Pancreas (tissue), 10 donors: ENCODE results near the gene ACTC1. TPM values are rescaled to one million over a fixed set of nuclear protein-coding genes. Genes with fewer than 3 reads are reported as not detected.

Source experiments
- ATAC-seq, 4 donors: fragments of 200-7000 bp; cut with Tn5 transposase; one replicate each; pipeline versions ENCODE4 v1.8.0 to v1.9.1; 2020; ENCODE audit warnings: mild to moderate bottlenecking in 4 of 4, moderate library complexity in 4 of 4
- DNase-seq, 6 donors: peaks; one replicate each; pipeline ENCODE4 v3.0.0-alpha.2; 2020
- FAIRE-seq: peaks from 2 replicates; lab custom pipeline; 2012; peaks lifted over from hg19 to GRCh38; lab: Jason Lieb, UNC
- H3K27ac ChIP-seq, 4 donors: fragments of 200-600 bp; sonication (generic); 1 replicate in 3 of 4; 2 replicates in 1 of 4; pipeline versions ENCODE4 v1.5.0 to v1.8.0; 2020
- H3K27me3 ChIP-seq, 4 donors: fragments of 200-600 bp; one replicate each; pipeline ENCODE4 v1.8.0; 2021
- H3K36me3 ChIP-seq, 3 donors: fragments of 200-600 bp; sonication (generic) in 1 of 3; one replicate each; pipeline versions ENCODE4 v1.5.0 to v1.8.0; 2020 to 2021
- H3K4me1 ChIP-seq, 3 donors: fragments of 200-600 bp; one replicate each; pipeline ENCODE4 v1.8.0; 2021
- H3K4me3 ChIP-seq, 4 donors: fragments of 200-600 bp; sonication (generic) in 2 of 4; one replicate each; pipeline versions ENCODE4 v1.5.0 to v1.8.0; 2020 to 2021
- H3K9me3 ChIP-seq, 4 donors: fragments of 200-600 bp; one replicate each; pipeline ENCODE4 v1.8.0; 2021
- WGBS, 2 donors: extraction: QIAGEN DNeasy Blood & Tissue Kit; methylation state at CpG; one replicate each; pipeline ENCODE4 v1.1.7; 2013; 5-methylcytosine and 5-hydroxymethylcytosine counted together
- intact Hi-C, 3 donors: fragments of 100-400 bp; cut with DNase I; formaldehyde crosslinking; loops; one replicate each; pipeline versions ENCODE4 v1.11.1 to v1.14.2; 2022
- polyA plus RNA-seq, 2 donors: library from polyadenylated mRNA; stranded (reverse); fragments of 200-250 nt; gene quantifications; one replicate each; pipeline ENCODE4 v1.2.3, GENCODE V29; 2013
- total RNA-seq, 6 donors: library from RNA; stranded (reverse); fragmentation: NEBNext Ultra II Directional in 4 of 6; extraction: Animal tissue kit (Norgen Biotek cat#: 25700) in 4 of 6; gene quantifications; one replicate each; pipeline versions ENCODE4 v1.2.1 to v1.2.4, GENCODE V29; 2021 to 2023
- TF ChIP-seq, protein P1 (sequence below), 4 donors: fragments of 200-600 bp; sonication (generic) in 3 of 4; IDR thresholded peaks; one replicate each; pipeline versions ENCODE4 v1.5.0 to v1.8.0; 2021; ENCODE audit warnings: antibody characterized with exemption in 4 of 4
- donor health status: healthy with polysubstance abuse.
- donor health status: DM: no; HTN: no; CAD: no; lungs with moderate emphysema.
- donor health status: DM: no; HTN: no; CAD: no.
- donor health status: control.
- donor health status: control.
- donor health status: Bipolar disorder and iron deficiency.
- donor health status: DM: yes; HTN: yes; CAD: no.
- donor health status: DM: no; HTN: no; CAD: no.
- donor health status: DM: no; HTN: no; CAD: no.
- donor health status: DM: yes; HTN: yes; CAD: no.

The ACTC1 gene
- total and polyA plus RNA-seq, 8 donors: 0.13 to 5.2 (median 1.00) TPM; not detected in 2

DNA sequence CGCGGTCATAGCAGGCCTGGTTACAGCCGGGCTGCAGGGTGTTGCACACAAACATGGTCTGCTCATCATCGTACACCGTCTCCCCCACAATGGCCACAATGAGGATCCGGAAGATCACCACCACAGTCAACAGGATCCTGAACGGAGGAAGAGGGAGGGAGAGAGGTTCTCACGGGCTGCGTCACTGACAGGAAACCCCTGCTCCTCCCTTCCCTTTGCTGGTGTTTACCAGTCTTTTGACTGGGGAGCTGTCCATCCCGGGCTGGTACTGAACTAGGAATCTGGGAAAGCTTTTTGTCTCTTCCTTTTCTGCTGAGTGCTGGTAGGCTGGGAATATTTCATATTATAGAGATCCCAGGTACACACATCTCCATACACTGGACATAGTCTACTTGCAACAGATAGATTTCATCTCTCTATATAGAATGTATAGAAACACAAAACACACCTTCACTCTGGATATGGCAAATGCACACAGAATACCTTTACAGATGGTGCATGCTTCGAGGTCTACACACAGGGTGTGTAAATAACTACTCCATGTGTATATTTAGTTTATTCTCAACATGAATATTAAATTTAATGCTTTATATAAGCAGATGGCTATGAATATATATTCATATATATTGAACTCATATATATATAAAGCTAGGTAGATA lies 42.0 kb downstream of the ACTC1 start:
- ATAC-seq (peak in 3 of 4 donors; percentile 63 to 88 (median 65)), FAIRE-seq (no peak), DNase-seq (peak in 3 of 6 donors; percentile 6 to 43 (median 21))
- no peaks in the 10 kb centered on the region for H3K36me3 ChIP-seq
- intact Hi-C loops: no loop called here
- H3K27ac ChIP-seq: no peak overlapping the region
- 27 to 30% methylated on average over 11 of the region's 11 CpGs for WGBS, 2 donors
- TF ChIP-seq, protein P1, sequence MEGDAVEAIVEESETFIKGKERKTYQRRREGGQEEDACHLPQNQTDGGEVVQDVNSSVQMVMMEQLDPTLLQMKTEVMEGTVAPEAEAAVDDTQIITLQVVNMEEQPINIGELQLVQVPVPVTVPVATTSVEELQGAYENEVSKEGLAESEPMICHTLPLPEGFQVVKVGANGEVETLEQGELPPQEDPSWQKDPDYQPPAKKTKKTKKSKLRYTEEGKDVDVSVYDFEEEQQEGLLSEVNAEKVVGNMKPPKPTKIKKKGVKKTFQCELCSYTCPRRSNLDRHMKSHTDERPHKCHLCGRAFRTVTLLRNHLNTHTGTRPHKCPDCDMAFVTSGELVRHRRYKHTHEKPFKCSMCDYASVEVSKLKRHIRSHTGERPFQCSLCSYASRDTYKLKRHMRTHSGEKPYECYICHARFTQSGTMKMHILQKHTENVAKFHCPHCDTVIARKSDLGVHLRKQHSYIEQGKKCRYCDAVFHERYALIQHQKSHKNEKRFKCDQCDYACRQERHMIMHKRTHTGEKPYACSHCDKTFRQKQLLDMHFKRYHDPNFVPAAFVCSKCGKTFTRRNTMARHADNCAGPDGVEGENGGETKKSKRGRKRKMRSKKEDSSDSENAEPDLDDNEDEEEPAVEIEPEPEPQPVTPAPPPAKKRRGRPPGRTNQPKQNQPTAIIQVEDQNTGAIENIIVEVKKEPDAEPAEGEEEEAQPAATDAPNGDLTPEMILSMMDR (IDR thresholded peaks at IDR 0.05): no peak
- H3K4me1 ChIP-seq: peaks cover 0 to 3% (median 0%) of the 10 kb centered on the region in 3 donors
- H3K27me3 ChIP-seq: peaks cover 0 to 24% (median 3%) of the 10 kb centered on the region in 4 donors
- H3K4me3 ChIP-seq: peak overlapping the region in 1 of 4 donors; percentile 46
- H3K9me3 ChIP-seq: no peaks in the 10 kb centered on the region

DNA sequence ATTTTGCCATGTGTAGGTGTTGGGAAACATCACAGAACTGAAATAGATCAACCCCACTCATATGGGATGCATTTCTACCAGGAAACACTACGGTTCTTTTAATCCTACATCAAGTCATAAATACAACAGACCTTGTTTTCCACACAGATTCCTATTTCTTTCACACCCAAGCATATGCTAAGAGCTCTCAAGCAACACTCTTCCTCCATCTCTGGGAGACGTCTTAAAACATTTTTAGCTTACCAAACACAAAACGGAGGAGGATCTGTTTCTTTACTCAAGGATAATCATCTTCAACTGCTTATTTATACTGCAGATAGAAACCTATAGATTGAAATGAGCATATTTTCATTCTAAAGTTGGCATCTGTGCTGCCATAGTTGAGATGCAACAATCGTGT lies 45.7 kb downstream of the ACTC1 start:
- FAIRE-seq (no peak), DNase-seq (no peak), ATAC-seq (no peak)
- peaks cover 0 to under 1% (median 0%) of the 10 kb centered on the region in 3 donors for H3K4me1 ChIP-seq
- TF ChIP-seq, protein P1 (IDR thresholded peaks at IDR 0.05): no peak
- H3K9me3 ChIP-seq: no peaks in the 10 kb centered on the region
- no peak overlapping the region for H3K4me3 ChIP-seq
- intact Hi-C loops: no loop called here
- H3K27ac ChIP-seq: no peak overlapping the region
- 47 to 66% methylated on average over 4 of the region's 4 CpGs for WGBS, 2 donors
- H3K27me3 ChIP-seq: peaks cover 0 to 10% (median 3%) of the 10 kb centered on the region in 4 donors
- no peaks in the 10 kb centered on the region for H3K36me3 ChIP-seq

Other genes starting within 250 kb of the ACTC1 start
- gene GOLGA8B, start 211.9 kb downstream of the ACTC1 start, total RNA-seq: 100 to 1,000 TPM in 5 of 6 donors, 10 to 100 TPM in 1; 77.7 to 245 (median 115) TPM
- 100 to 1,000 TPM; 371 to 529 TPM for gene GOLGA8B, start 211.9 kb downstream of the ACTC1 start, polyA plus RNA-seq
- gene GJD2, start 40.6 kb downstream of the ACTC1 start, total RNA-seq: 1 to 10 TPM in 5 of 6 donors, under 1 TPM in 1; 0.88 to 4.3 (median 2.3) TPM
- 10 to 100 TPM in 1 of 2 donors, 1 to 10 TPM in 1; 5.2 to 25.5 TPM for gene GJD2, start 40.6 kb downstream of the ACTC1 start, polyA plus RNA-seq
- 10 to 100 TPM in 3 of 6 donors, 1 to 10 TPM in 3; 7.8 to 15.7 (median 10.1) TPM for gene AQR, start 174.2 kb upstream of the ACTC1 start, total RNA-seq
- gene AQR, start 174.2 kb upstream of the ACTC1 start, polyA plus RNA-seq: 1 to 10 TPM; 4.9 to 7.8 TPM
- gene ZNF770, start 192.7 kb upstream of the ACTC1 start, total RNA-seq: 10 to 100 TPM in 5 of 6 donors, 1 to 10 TPM in 1; 8.4 to 22.6 (median 17.0) TPM
- gene ZNF770, start 192.7 kb upstream of the ACTC1 start, polyA plus RNA-seq: 1 to 10 TPM; 4.8 to 7.1 TPM